Measurements from ENCODE around the gene BRD3.
"Not testable (repeated sequence)": the region's sequence is repeated elsewhere in the genome, so short reads cannot be mapped to it uniquely, and the experiment has no call there.

Gene BRD3

DNA sequence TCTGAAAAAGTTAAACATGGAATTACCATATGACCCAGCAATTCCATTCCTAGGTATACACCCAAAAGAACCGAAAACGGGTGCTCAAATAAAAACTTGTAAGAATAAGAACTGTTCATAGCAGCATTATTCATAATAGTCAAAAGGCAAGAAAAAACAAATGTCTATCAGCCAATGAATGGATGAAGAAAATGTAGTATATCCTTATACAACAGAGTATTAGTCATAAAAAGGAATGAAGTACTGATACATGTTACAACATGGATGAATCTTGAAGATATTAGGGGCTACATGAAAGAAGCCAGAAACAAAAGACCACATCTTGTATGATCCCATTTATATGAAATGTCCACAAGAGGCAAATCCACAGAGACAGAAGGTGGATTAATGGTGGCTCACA is 15.6 kb upstream of the BRD3 start:
- H3K27ac ChIP-seq (ENCODE audit: low read length) = no peak overlapping the region
- peaks cover 0 to 22% of the 10 kb centered on the region in 2 donors for H3K9me3 ChIP-seq (ENCODE audit: control insufficient read depth in 1 of 2, low read length in 2 of 2)
- H3K36me3 ChIP-seq (ENCODE audit: control insufficient read depth in 1 of 2, insufficient read depth in 2 of 2, low read length in 2 of 2) = no peaks in the 10 kb centered on the region
- H3K27me3 ChIP-seq (ENCODE audit: low read depth, low read length) = no peaks in the 10 kb centered on the region
- no peak overlapping the region for H3K4me3 ChIP-seq (ENCODE audit: low read depth in 1 of 2, low read length in 2 of 2)
- no peaks in the 10 kb centered on the region for H3K4me1 ChIP-seq (ENCODE audit: control insufficient read depth in 1 of 2, insufficient read depth in 2 of 2, low read length in 2 of 2)

DNA sequence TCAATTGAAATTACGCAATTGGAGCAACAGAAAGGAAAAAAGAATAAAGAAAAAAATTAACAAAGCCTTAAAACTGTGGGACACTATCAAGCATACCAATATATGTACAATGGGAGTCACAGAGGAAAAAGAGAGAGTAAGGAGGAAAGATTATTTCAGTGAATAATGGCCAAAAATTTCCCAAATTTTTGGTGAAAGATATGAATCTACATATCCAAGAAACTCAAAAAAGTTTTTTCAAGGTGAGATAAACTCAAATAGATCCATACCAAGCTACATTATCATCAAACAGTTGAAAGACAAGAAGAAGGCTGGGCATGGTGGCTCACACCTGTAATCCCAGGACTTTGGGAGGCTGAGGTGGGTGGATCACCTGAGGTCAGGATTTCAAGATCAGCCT is 8.8 kb upstream of the BRD3 start:
- Histone ChIP-seq H3K36me3 (ENCODE audit: control insufficient read depth in 1 of 2, insufficient read depth in 2 of 2, low read length in 2 of 2) (no peaks in the 10 kb centered on the region), H3K9me3 (ENCODE audit: control insufficient read depth in 1 of 2, low read length in 2 of 2) (peaks cover 0 to 23% of the 10 kb centered on the region in 2 donors), H3K27ac (ENCODE audit: low read length) (no peak overlapping the region), H3K4me1 (ENCODE audit: control insufficient read depth in 1 of 2, insufficient read depth in 2 of 2, low read length in 2 of 2) (no peaks in the 10 kb centered on the region), H3K4me3 (ENCODE audit: low read depth in 1 of 2, low read length in 2 of 2) (no peak overlapping the region), H3K27me3 (ENCODE audit: low read depth, low read length) (no peaks in the 10 kb centered on the region)

DNA sequence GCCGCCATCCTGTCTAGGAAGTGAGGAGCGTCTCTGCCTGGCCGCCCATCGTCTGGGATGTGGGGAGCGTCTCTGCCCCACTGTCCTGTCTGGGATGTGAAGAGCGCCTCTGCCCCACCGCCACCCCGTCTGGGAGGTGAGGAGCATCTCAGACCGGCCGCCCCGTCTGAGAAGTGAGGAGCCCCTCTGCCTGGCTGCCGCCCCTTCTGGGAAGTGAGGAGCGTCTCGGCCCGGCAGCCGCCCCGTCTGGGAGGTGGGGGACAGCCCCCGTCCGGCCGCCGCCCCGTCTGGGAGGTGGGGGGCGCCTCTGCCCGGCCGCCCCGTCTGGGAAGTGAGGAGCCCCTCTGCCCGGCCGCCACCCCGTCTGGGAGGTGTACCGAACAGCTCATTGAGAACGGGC is 7.9 kb upstream of the BRD3 start:
- peaks cover 0 to 23% of the 10 kb centered on the region in 2 donors for H3K9me3 ChIP-seq (ENCODE audit: control insufficient read depth in 1 of 2, low read length in 2 of 2)
- not testable (repeated sequence) for H3K27ac ChIP-seq (ENCODE audit: low read length); H3K4me3 ChIP-seq (ENCODE audit: low read depth in 1 of 2, low read length in 2 of 2); H3K27me3 ChIP-seq (ENCODE audit: low read depth, low read length); H3K36me3 ChIP-seq (ENCODE audit: control insufficient read depth in 1 of 2, insufficient read depth in 2 of 2, low read length in 2 of 2); H3K4me1 ChIP-seq (ENCODE audit: control insufficient read depth in 1 of 2, insufficient read depth in 2 of 2, low read length in 2 of 2)

DNA sequence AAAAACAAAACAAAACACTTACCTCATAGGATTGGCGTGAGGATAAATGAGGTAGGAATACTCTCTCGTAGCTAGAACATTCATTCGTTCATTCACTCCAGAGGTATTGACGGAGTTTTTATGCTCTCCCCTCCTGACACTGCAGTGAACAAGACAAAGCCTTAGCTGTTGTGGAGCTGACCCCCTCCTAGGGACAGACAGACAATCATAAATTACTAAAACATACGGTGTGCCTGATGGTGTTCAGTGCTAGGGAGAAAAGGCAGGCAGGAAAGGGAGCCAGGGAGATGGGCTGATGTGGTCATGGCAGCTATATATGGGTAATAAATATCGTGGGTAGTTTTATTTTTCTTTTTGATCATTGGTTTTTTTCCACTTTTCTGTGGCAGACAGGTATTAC is 5.7 kb upstream of the BRD3 start:
- Histone ChIP-seq H3K9me3 (ENCODE audit: control insufficient read depth in 1 of 2, low read length in 2 of 2) (peaks cover 0 to 11% of the 10 kb centered on the region in 2 donors), H3K4me1 (ENCODE audit: control insufficient read depth in 1 of 2, insufficient read depth in 2 of 2, low read length in 2 of 2) (no peaks in the 10 kb centered on the region), H3K4me3 (ENCODE audit: low read depth in 1 of 2, low read length in 2 of 2) (no peak overlapping the region), H3K27ac (ENCODE audit: low read length) (no peak overlapping the region), H3K27me3 (ENCODE audit: low read depth, low read length) (no peaks in the 10 kb centered on the region), H3K36me3 (ENCODE audit: control insufficient read depth in 1 of 2, insufficient read depth in 2 of 2, low read length in 2 of 2) (no peaks in the 10 kb centered on the region)

DNA sequence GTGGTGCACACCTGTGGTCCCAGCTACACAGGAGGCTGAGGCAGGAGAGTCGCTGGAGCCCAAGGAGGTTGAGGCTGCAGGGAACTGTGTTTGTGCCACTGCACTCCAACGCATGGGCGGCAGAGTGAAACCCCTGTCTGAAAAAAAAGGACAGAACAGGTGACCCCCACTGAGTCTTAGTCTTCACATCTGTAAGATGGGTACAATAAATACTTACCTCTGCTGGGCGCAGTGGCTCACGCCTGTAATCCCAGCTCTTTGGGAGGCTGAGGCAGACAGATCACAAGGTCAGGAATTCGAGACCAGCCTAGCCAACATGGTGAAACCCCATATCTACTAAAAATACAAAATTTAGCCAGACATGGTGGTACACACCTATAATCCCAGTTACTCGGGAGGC is 4.9 kb upstream of the BRD3 start:
- not testable (repeated sequence) for H3K27me3 ChIP-seq (ENCODE audit: low read depth, low read length); H3K4me3 ChIP-seq (ENCODE audit: low read depth in 1 of 2, low read length in 2 of 2); H3K27ac ChIP-seq (ENCODE audit: low read length); H3K4me1 ChIP-seq (ENCODE audit: control insufficient read depth in 1 of 2, insufficient read depth in 2 of 2, low read length in 2 of 2); H3K36me3 ChIP-seq (ENCODE audit: control insufficient read depth in 1 of 2, insufficient read depth in 2 of 2, low read length in 2 of 2)
- H3K9me3 ChIP-seq (ENCODE audit: control insufficient read depth in 1 of 2, low read length in 2 of 2) = peaks cover 0 to 10% of the 10 kb centered on the region in 2 donors

DNA sequence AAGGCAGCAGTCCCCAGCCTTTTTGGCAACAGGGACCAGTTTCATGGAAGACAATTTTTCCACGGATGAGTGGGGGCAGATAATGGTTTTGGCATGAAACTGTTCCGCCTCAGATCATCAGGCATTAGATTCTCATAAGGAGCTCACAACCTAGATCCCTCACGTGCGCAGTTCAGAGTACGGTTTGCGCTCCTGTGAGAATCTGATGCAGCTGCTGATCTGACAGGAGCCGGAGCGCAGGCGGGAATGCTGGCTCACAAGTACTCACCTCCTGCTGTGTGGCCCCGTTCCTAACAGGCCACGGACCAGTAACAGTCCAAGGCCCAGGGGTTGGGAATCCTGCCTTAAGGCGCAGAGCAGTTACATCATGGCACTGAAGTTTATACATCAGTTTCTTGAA is 3.3 kb upstream of the BRD3 start:
- no peaks in the 10 kb centered on the region for H3K27me3 ChIP-seq (ENCODE audit: low read depth, low read length)
- no peaks in the 10 kb centered on the region for H3K9me3 ChIP-seq (ENCODE audit: control insufficient read depth in 1 of 2, low read length in 2 of 2)
- H3K4me3 ChIP-seq (ENCODE audit: low read depth in 1 of 2, low read length in 2 of 2) = no peak overlapping the region
- no peaks in the 10 kb centered on the region for H3K36me3 ChIP-seq (ENCODE audit: control insufficient read depth in 1 of 2, insufficient read depth in 2 of 2, low read length in 2 of 2)
- H3K4me1 ChIP-seq (ENCODE audit: control insufficient read depth in 1 of 2, insufficient read depth in 2 of 2, low read length in 2 of 2) = peaks cover 0 to 2% of the 10 kb centered on the region in 2 donors
- H3K27ac ChIP-seq (ENCODE audit: low read length) = no peak overlapping the region

DNA sequence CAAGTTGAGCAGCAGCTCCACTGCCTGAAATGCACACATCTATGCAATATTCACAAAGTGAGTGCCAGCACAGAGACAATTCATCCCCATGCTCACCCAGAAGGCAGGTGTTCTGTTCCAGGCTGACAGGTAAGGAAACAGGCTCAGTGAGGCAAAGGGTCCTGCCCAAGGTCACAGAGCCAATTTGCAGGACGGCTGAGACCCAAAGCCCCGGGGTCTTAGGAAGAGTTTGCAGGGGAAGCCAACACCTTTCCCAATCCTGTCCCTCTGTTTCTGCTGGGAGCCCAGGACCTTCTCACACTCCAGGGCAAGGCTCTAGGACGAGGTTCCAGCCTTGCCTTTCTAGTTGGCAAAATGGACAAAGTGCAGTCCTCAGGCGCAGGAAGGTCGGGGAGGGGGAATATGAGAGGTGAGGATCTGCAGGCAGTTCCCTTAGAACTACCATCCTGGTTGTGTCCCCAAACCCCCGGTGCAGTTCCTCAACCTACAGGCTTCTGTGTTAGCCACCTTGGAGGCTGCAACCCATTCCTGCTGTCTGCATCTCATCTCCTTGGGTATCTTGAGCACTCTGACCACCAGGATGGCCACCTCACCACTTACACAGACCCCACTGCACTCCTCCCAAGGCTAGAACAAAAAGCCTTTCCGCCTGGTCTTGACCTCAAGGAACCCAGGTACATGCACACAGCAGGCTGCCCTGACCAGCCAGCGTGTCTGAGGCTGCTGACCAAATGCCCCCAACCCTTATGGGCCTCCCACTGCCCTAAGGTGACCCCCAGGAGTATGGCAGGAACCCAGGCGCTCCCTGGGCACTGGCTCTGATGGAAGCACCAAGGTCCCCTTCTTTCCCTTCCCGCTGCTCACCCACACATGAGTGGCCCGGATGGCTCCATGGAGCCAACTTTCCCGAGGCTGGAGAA is 1.9 kb upstream of the BRD3 start:
- no peak overlapping the region for H3K27ac ChIP-seq (ENCODE audit: low read length)
- H3K27me3 ChIP-seq (ENCODE audit: low read depth, low read length) = no peaks in the 10 kb centered on the region
- no peaks in the 10 kb centered on the region for H3K9me3 ChIP-seq (ENCODE audit: control insufficient read depth in 1 of 2, low read length in 2 of 2)
- H3K36me3 ChIP-seq (ENCODE audit: control insufficient read depth in 1 of 2, insufficient read depth in 2 of 2, low read length in 2 of 2) = no peaks in the 10 kb centered on the region
- no peak overlapping the region for H3K4me3 ChIP-seq (ENCODE audit: low read depth in 1 of 2, low read length in 2 of 2)
- peaks cover 0 to 15% of the 10 kb centered on the region in 2 donors for H3K4me1 ChIP-seq (ENCODE audit: control insufficient read depth in 1 of 2, insufficient read depth in 2 of 2, low read length in 2 of 2)

DNA sequence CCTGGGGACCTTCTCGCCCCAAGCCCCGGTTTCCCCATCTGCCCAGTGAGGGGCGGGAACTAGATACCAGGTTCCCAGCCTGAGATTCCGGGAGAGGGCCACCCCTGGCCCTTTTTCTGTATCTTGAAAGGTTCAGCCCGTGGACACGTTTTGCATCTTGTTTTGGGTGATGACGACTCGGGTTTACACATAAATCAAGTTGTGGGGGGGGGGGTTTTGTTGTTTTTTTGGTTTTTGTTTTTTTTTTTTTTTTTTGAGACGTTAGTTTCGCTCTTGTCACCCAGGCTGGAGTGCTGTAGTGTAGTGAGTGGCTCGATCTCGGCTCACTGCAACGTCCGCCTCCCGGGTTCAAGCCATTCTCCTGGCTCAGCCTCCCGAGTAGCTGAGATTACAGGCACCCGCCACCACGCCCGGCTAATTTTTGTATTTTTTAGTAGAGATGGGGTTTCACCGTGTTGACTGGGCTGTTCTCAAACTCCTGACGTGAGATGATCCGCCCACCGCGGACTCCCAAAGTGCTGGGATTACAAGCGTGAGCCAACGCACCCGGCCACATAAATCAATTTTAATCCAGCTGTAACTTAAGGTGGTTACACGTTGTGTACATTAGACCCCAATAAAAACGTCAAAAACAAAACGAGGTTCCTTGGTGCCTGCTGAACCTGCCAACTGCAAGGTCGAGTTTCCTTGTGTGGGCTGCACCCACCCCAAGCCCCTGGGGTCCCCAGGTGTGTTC is 1.1 kb upstream of the BRD3 start:
- Histone ChIP-seq H3K9me3 (ENCODE audit: control insufficient read depth in 1 of 2, low read length in 2 of 2) (no peaks in the 10 kb centered on the region), H3K27me3 (ENCODE audit: low read depth, low read length) (no peaks in the 10 kb centered on the region), H3K27ac (ENCODE audit: low read length) (no peak overlapping the region), H3K36me3 (ENCODE audit: control insufficient read depth in 1 of 2, insufficient read depth in 2 of 2, low read length in 2 of 2) (no peaks in the 10 kb centered on the region), H3K4me3 (ENCODE audit: low read depth in 1 of 2, low read length in 2 of 2) (peak overlapping the region; percentile 68 to 75), H3K4me1 (ENCODE audit: control insufficient read depth in 1 of 2, insufficient read depth in 2 of 2, low read length in 2 of 2) (peaks cover 0 to 23% of the 10 kb centered on the region in 2 donors)

DNA sequence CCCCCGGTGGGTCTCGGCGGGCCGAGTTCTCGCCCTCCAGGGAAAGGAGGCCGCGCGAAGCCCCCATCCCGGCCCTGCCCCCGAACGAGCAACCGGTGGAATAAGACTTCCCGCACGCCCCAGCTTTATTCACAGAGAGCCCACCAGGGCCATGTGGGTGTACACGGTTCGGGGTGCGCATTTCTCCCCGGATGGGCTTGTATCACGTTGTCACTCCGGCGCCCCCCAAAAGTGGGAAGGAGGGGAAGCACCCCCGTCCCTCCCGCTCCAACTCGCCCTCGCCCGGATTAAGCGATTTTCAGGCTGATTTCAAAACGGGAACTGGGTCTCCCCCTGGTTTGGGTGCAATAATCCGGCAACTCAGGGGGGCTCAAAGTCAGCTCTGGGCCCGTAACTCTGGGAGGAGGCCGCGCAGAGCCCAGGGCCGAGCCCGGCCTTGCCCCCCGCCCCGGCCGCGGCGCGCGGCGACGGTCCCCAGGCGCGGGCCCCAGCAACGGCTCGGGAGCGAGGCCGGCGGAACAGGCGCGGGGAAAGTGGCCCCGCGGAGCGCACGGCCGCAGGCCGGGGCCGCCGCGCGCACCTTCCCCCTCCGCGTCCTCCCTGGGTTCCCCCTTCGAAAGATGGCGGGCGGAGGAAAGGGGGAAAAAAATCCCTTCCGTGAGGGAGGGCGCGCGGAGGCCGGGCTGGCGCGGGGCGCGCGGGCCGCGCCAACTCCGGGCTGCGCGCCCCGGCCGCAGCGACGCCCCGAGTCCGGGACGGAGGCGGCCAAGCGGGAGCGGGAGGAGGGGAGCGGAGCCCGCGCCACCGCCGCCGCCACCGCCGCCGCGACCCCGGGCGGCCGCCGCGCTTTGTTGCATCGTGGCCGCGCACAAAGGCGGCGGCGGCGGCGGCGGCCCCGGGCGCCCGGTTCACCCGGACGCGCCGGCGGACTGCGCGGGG is 644 bp downstream of the BRD3 start:
- no peaks in the 10 kb centered on the region for H3K9me3 ChIP-seq (ENCODE audit: control insufficient read depth in 1 of 2, low read length in 2 of 2)
- peak overlapping the region; percentile 79 to 84 for H3K4me3 ChIP-seq (ENCODE audit: low read depth in 1 of 2, low read length in 2 of 2)
- H3K36me3 ChIP-seq (ENCODE audit: control insufficient read depth in 1 of 2, insufficient read depth in 2 of 2, low read length in 2 of 2) = no peaks in the 10 kb centered on the region
- no peaks in the 10 kb centered on the region for H3K27me3 ChIP-seq (ENCODE audit: low read depth, low read length)
- H3K27ac ChIP-seq (ENCODE audit: low read length) = peak overlapping the region; percentile 76
- H3K4me1 ChIP-seq (ENCODE audit: control insufficient read depth in 1 of 2, insufficient read depth in 2 of 2, low read length in 2 of 2) = peaks cover 0 to 40% of the 10 kb centered on the region in 2 donors

DNA sequence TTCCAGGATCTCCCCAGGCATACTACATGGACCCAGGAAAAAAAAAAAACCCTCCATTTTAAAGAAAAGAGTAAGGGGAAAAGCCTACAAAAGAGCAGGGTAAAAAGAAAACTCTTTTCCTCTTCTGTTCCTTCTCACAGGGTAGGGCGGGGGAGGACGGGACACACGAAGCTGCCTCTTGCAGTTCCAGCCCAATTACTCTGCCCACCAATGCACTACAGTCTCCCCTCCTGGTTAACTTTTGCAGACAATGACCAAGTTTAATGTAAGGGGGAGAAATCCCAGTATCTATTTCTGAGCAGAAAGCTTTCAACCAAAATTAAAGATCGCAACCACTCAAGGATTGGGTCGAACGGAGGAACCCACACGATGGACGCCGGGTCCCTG is 1.3 kb downstream of the BRD3 start:
- H3K27me3 ChIP-seq (ENCODE audit: low read depth, low read length) = no peaks in the 10 kb centered on the region
- peak overlapping the region; percentile 79 to 84 for H3K4me3 ChIP-seq (ENCODE audit: low read depth in 1 of 2, low read length in 2 of 2)
- no peaks in the 10 kb centered on the region for H3K9me3 ChIP-seq (ENCODE audit: control insufficient read depth in 1 of 2, low read length in 2 of 2)
- peak overlapping the region; percentile 76 for H3K27ac ChIP-seq (ENCODE audit: low read length)
- H3K4me1 ChIP-seq (ENCODE audit: control insufficient read depth in 1 of 2, insufficient read depth in 2 of 2, low read length in 2 of 2) = peaks cover under 1 to 47% of the 10 kb centered on the region in 2 donors
- no peaks in the 10 kb centered on the region for H3K36me3 ChIP-seq (ENCODE audit: control insufficient read depth in 1 of 2, insufficient read depth in 2 of 2, low read length in 2 of 2)

Measured in muscle layer of duodenum (tissue), 2 donors.